PFSK-1 (cell line): ENCODE measurements around the gene ZNF814.

Experiments used
- FOXP2 ChIP-seq: optimal IDR thresholded peaks from 2 replicates; pipeline ENCODE3; 2011; ENCODE audit warnings: borderline replicate concordance, control low read depth, inconsistent platforms; ENCODE audit not compliant: insufficient read depth; ENCODE audit errors: extremely low read length, extremely low read depth
- POLR2AphosphoS5 ChIP-seq: IDR thresholded peaks from 2 replicates; pipeline ENCODE4 v1.6.1; 2012; ENCODE audit warnings: low read depth, mild to moderate bottlenecking, control low read depth, low read length, moderate library complexity
- SIN3A ChIP-seq: IDR thresholded peaks from 2 replicates; pipeline ENCODE4 v1.6.1; 2012; ENCODE audit warnings: mild to moderate bottlenecking, low read length, moderate library complexity, borderline replicate concordance; ENCODE audit not compliant: insufficient read depth
- TAF1 ChIP-seq: IDR thresholded peaks from 2 replicates; pipeline ENCODE4 v1.6.1; 2012; ENCODE audit warnings: low read length, control low read depth, borderline replicate concordance; ENCODE audit not compliant: insufficient read depth
- TF ChIP-seq, protein P1 (sequence below), 2 experiments: IDR thresholded peaks; 2 replicates each; pipeline versions ENCODE4 v1.6.1 to v1.8.0; 2011 to 2012; ENCODE audit warnings: low read depth in 2 of 2, low read length in 2 of 2, control low read depth in 1 of 2, inconsistent platforms in 1 of 2, mild to moderate bottlenecking in 1 of 2, moderate library complexity in 1 of 2; ENCODE audit not compliant: insufficient read depth in 1 of 2

Gene ZNF814

DNA sequence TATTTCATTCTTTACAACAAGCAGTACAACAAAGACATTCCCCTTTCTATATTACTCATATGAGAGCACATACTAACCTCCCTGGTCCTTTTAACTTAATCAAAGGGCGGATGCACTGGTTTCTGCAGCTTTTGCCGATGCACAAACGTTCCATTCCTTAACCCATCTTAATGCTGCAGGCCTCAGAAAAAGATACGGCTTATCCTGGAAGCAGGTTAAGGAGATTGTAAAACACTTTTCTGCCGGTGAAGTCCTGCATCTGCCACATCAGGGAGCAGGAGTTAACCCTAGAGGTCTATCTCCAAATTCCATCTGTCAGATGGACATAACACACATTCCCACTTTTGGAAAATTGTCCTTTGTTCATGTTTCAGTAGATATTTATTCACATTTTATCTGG is 11.5 kb upstream of the ZNF814 start:
- TF ChIP-seq, protein P1, sequence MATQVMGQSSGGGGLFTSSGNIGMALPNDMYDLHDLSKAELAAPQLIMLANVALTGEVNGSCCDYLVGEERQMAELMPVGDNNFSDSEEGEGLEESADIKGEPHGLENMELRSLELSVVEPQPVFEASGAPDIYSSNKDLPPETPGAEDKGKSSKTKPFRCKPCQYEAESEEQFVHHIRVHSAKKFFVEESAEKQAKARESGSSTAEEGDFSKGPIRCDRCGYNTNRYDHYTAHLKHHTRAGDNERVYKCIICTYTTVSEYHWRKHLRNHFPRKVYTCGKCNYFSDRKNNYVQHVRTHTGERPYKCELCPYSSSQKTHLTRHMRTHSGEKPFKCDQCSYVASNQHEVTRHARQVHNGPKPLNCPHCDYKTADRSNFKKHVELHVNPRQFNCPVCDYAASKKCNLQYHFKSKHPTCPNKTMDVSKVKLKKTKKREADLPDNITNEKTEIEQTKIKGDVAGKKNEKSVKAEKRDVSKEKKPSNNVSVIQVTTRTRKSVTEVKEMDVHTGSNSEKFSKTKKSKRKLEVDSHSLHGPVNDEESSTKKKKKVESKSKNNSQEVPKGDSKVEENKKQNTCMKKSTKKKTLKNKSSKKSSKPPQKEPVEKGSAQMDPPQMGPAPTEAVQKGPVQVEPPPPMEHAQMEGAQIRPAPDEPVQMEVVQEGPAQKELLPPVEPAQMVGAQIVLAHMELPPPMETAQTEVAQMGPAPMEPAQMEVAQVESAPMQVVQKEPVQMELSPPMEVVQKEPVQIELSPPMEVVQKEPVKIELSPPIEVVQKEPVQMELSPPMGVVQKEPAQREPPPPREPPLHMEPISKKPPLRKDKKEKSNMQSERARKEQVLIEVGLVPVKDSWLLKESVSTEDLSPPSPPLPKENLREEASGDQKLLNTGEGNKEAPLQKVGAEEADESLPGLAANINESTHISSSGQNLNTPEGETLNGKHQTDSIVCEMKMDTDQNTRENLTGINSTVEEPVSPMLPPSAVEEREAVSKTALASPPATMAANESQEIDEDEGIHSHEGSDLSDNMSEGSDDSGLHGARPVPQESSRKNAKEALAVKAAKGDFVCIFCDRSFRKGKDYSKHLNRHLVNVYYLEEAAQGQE (IDR thresholded peaks at IDR 0.05; ENCODE audit: insufficient read depth in 1 of 2, low read depth in 2 of 2, low read length in 2 of 2) = no peak
- TF ChIP-seq SIN3A (no peak), POLR2AphosphoS5 (no peak), FOXP2 (no peak), TAF1 (no peak)

DNA sequence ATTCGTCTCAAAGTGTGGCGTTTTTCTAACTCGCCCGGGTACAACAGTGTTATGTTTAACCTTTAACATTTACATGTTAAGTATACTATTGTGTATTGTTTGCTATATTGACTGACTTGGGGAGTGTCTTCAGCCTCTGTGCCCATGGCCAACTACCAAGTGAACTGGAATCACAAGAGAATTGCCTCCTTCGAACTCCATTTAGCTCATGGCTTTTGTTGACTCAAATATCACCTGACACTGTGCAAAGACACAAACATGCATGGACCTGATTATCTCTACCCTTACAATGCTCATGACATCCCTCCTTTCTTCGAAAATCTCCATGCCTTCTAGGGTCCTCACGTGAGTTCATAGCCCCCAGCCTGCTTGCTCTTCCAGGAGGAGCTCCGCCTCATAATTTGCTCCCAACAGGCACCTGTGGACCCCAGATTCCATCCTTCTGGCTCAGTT is 704 bp downstream of the ZNF814 start:
- TF ChIP-seq, protein P1 (IDR thresholded peaks at IDR 0.05; ENCODE audit: insufficient read depth in 1 of 2, low read depth in 2 of 2, low read length in 2 of 2) = no peak
- no peak for TF ChIP-seq FOXP2
- TF ChIP-seq SIN3A = no peak
- TF ChIP-seq POLR2AphosphoS5 = no peak
- no peak for TF ChIP-seq TAF1

DNA sequence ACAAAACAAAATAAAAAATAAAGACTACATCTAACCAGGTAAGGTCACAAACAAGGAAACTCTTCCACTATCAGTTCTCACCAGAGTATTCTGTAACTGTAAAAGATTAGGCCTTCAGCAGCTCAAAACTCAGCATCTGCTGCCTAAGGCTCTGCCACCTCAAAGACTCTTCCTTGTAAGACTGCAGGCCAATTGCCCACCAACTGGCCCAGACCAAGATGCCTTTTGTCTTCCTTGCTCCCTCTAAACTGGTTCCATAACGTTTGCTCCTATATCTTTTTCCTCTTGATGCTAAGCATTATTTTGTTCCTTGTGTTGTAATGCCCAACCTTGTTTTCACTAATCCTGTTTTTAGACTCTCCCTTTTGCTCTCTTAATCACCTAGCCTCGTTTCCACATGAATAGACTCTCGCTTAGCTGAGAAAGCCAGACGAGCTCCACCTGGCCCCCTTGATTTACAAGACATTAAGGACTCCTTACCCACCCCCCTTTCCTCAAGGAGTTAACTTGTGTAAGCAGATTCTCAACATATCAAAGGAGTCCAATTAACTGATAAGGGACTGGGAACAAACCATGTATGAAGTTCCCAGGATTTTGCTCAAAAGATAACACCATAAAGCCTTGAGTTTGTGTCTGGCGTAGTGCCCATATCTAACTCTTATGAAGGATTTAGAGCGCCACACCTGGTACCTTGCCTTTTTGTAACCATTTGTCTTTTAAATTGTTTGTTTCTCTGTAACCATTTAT is 1.5 kb downstream of the ZNF814 start:
- TF ChIP-seq, protein P1 (IDR thresholded peaks at IDR 0.05; ENCODE audit: insufficient read depth in 1 of 2, low read depth in 2 of 2, low read length in 2 of 2) = no peak

DNA sequence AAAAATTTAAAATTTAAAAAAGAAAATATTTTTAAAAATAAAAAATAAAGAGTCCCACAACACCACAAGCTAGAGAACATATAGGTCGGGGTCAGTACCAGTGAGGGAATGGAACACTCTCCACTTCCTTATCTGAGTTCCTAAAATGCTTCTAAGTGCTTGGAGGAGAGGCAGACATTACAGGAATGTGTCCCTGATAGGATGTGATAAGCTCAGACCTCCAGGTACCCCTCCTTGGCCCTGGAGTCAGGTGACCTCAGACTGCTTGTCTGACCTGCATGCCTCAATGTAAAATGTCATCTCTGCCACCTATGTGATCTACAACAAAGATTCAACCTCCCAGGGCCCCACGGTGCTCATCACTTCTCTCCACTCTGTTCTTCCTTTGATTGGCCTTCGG is 2.8 kb downstream of the ZNF814 start:
- no peak for TF ChIP-seq TAF1
- TF ChIP-seq SIN3A = no peak
- no peak for TF ChIP-seq POLR2AphosphoS5
- TF ChIP-seq FOXP2 = no peak
- TF ChIP-seq, protein P1 (IDR thresholded peaks at IDR 0.05; ENCODE audit: insufficient read depth in 1 of 2, low read depth in 2 of 2, low read length in 2 of 2) = no peak

DNA sequence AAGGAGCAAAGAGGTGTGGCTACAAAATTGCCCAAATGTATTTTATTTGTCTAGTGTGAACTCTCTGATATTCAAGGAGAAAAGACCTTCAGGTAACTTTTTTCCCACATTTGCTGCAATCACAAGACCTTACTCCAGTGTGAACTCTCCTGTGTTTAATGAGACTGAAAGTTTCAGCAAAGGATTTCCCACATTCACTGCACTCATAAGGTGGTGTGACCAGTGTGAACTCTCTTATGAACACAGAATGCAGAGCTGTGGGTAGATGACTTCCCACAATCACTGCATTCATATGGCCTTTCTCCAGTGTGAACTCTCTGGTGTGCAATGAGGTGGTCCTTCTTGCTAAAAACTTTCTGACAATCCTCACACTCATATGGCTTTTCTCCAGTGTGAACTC is 16.4 kb downstream of the ZNF814 start:
- TF ChIP-seq, protein P1 (IDR thresholded peaks at IDR 0.05; ENCODE audit: insufficient read depth in 1 of 2, low read depth in 2 of 2, low read length in 2 of 2) = no peak
- TF ChIP-seq TAF1 = no peak
- TF ChIP-seq FOXP2 = no peak
- TF ChIP-seq SIN3A = no peak
- no peak for TF ChIP-seq POLR2AphosphoS5
